ENCODE results near the gene SLC6A3. TPM values are rescaled to one million over a fixed set of nuclear protein-coding genes. Genes with fewer than 3 reads are reported as not detected.

The SLC6A3 gene
- total and polyA plus RNA-seq, 7 donors, result under 0.01 to 0.01 TPM; not detected in 5

DNA sequence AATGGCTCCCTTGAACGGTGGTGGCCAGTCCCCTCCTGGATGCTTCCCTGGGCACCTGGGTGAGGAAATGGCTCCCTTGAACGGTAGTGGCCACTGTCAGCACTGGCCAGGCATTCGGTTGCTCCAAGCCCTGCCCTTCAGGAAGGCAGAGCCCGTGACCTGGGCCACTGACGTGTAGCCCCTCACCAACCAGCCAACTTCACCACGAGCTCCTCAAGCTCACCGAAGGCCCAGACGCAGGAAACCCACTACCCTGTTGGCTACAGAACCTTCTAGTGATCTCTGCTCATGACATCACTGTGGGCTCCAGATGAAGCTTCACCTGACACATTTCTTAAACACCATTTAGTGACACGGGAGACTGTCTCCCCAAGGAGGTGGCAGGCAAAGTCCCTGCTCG is 9.2 kb downstream of the SLC6A3 start:
- WGBS, 3 donors, result 74 to 81% (median 77%) methylated on average over 9 to 10 of the region's 10 CpGs
- Histone ChIP-seq H3K36me3 (ENCODE audit: insufficient read depth in 1 of 2, low read depth in 1 of 2) (no peaks in the 10 kb centered on the region), H3K4me3 (no peak overlapping the region), H3K4me1 (no peaks in the 10 kb centered on the region), H3K27ac (no peak overlapping the region), H3K9me3 (peaks cover 6% of the 10 kb centered on the region), H3K27me3 (ENCODE audit: insufficient read depth in 3 of 3, low read length in 2 of 3) (peaks cover 0 to 17% (median 2%) of the 10 kb centered on the region in 3 donors)
- ATAC-seq, result no peak
- intact Hi-C loops (cut with DNase I), result no loop called here
- TF ChIP-seq, protein P1, sequence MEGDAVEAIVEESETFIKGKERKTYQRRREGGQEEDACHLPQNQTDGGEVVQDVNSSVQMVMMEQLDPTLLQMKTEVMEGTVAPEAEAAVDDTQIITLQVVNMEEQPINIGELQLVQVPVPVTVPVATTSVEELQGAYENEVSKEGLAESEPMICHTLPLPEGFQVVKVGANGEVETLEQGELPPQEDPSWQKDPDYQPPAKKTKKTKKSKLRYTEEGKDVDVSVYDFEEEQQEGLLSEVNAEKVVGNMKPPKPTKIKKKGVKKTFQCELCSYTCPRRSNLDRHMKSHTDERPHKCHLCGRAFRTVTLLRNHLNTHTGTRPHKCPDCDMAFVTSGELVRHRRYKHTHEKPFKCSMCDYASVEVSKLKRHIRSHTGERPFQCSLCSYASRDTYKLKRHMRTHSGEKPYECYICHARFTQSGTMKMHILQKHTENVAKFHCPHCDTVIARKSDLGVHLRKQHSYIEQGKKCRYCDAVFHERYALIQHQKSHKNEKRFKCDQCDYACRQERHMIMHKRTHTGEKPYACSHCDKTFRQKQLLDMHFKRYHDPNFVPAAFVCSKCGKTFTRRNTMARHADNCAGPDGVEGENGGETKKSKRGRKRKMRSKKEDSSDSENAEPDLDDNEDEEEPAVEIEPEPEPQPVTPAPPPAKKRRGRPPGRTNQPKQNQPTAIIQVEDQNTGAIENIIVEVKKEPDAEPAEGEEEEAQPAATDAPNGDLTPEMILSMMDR (IDR thresholded peaks at IDR 0.05), result no peak
- no peak for DNase-seq

- DNase-seq (peak in 1 of 2 donors; percentile 20), ATAC-seq (no peak)
- Histone ChIP-seq H3K27me3 (ENCODE audit: insufficient read depth in 3 of 3, low read length in 2 of 3) (peaks cover 0 to 10% (median 2%) of the 10 kb centered on the region in 3 donors), H3K4me3 (no peak overlapping the region), H3K9me3 (no peaks in the 10 kb centered on the region), H3K4me1 (no peaks in the 10 kb centered on the region), H3K27ac (no peak overlapping the region), H3K36me3 (ENCODE audit: insufficient read depth in 1 of 2, low read depth in 1 of 2) (no peaks in the 10 kb centered on the region)
- 67 to 93% (median 81%) methylated on average over 2 of the region's 2 CpGs for WGBS, 3 donors
- intact Hi-C loops (cut with DNase I), result no loop called here
- TF ChIP-seq, protein P1 (IDR thresholded peaks at IDR 0.05), result no peak
These were observed 9.9 kb downstream of the SLC6A3 start for GRCh38 chr5:1435369-1435768.

- TF ChIP-seq, protein P1 (IDR thresholded peaks at IDR 0.05), result no peak
- intact Hi-C loops (cut with DNase I), result no loop called here
- Histone ChIP-seq H3K27me3 (ENCODE audit: insufficient read depth in 3 of 3, low read length in 2 of 3) (peaks cover 0 to 5% (median 0%) of the 10 kb centered on the region in 3 donors), H3K27ac (no peak overlapping the region), H3K4me1 (no peaks in the 10 kb centered on the region), H3K9me3 (peaks cover 22% of the 10 kb centered on the region), H3K36me3 (ENCODE audit: insufficient read depth in 1 of 2, low read depth in 1 of 2) (no peaks in the 10 kb centered on the region), H3K4me3 (no peak overlapping the region)
- no peak for ATAC-seq
- WGBS, 3 donors, result 88 to 91% (median 91%) methylated on average over 15 of the region's 15 CpGs
- DNase-seq, result peak in 1 of 2 donors; percentile 23
These were observed 12.9 kb downstream of the SLC6A3 start for GRCh38 chr5:1432296-1432695.

- no peak overlapping the region for H3K4me3 ChIP-seq
These were observed 13.3 kb downstream of the SLC6A3 start for GRCh38 chr5:1431896-1432295.

More at GRCh38 chr5:1431896-1432295, 13.3 kb downstream of the SLC6A3 start:
- intact Hi-C loops (cut with DNase I), result no loop called here
- peaks cover 0 to 5% (median 0%) of the 10 kb centered on the region in 3 donors for H3K27me3 ChIP-seq (ENCODE audit: insufficient read depth in 3 of 3, low read length in 2 of 3)
- TF ChIP-seq, protein P1 (IDR thresholded peaks at IDR 0.05), result no peak
- DNase-seq, result no peak
- no peak for ATAC-seq
- no peak overlapping the region for H3K27ac ChIP-seq
- WGBS, 3 donors, result 70 to 88% (median 79%) methylated on average over 5 to 8 of the region's 8 CpGs
- no peaks in the 10 kb centered on the region for H3K4me1 ChIP-seq
- peaks cover 24% of the 10 kb centered on the region for H3K9me3 ChIP-seq
- no peaks in the 10 kb centered on the region for H3K36me3 ChIP-seq (ENCODE audit: insufficient read depth in 1 of 2, low read depth in 1 of 2)
